Measurements from ENCODE around the gene TOM1. TPM values are rescaled to one million over a fixed set of nuclear protein-coding genes. Genes with fewer than 3 reads are reported as not detected.

Gene TOM1
- polyA plus RNA-seq, 1 of the 3 experiments (the other 2 are of a cell fraction), result 26.9 TPM

DNA sequence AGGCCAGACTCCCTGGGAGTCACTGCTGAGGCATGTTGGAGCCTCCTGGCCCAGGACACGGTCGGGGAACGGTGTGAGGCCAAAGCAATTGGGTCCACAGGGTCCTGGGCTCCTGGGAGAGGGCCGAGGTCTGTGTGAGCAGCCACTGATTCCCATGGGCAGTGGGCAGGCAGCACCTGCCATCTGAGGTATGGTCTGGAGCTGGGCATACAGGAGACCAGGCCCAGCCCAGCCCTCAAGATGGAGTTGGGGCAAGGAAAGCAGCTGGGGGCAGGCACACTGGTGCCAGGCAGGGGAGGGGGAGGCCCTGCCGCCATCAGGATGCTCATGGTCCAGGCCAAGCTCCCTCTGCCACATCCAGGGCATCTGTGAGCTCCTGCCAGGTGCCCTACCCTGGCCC, 49.0 kb downstream of the TOM1 start:
- Histone ChIP-seq H2AFZ (ENCODE audit: low read depth) (no peak overlapping the region), H4K20me1 (ENCODE audit: insufficient read depth) (no peaks in the 10 kb centered on the region), H3K4me2 (no peak overlapping the region), H3K4me1 (ENCODE audit: control insufficient read depth in 1 of 2, insufficient read depth in 2 of 2, low read depth in 1 of 2, low read length in 1 of 2) (peaks cover 5 to 24% of the 10 kb centered on the region in 2 experiments; a peak in 2 of 4 replicates), H3K4me3 (ENCODE audit: low read depth in 2 of 2, low read length in 1 of 2) (no peak overlapping the region), H3F3A (replicated peaks; ENCODE audit: insufficient read depth) (no peaks in the 10 kb centered on the region), H3K27ac (ENCODE audit: low read depth in 2 of 2, low read length in 1 of 2) (no peak overlapping the region; a peak in 1 of 4 replicates), H3K9ac (no peak overlapping the region), H3K9me3 (no peaks in the 10 kb centered on the region), H3K27me3 (ENCODE audit: insufficient read depth) (no peaks in the 10 kb centered on the region), H3K9me2 (no peaks in the 10 kb centered on the region), H3K79me2 (ENCODE audit: insufficient read depth) (no peaks in the 10 kb centered on the region), H3K36me3 (replicated peaks in 1 of 2; ENCODE audit: control insufficient read depth in 1 of 2, insufficient read depth in 2 of 2, low read length in 1 of 2) (no peaks in the 10 kb centered on the region)
- 100% methylated on average over 1 of the region's 5 CpGs for WGBS (ENCODE audit: low lambda C conversion rate)
- CTCF ChIA-PET, result interaction anchor here (1.0 to 5.3 kb wide), 4 partner anchors 13 to 930 kb away, joined by 3 to 42 read pairs (median 6); no protein-coding TSS in a partner anchor
- TF ChIP-seq NFIC (IDR thresholded peaks at IDR 0.05; ENCODE audit: borderline replicate concordance) (no peak), IRF3 (IDR thresholded peaks at IDR 0.05; ENCODE audit: low read depth, low read length) (no peak), POLR2AphosphoS5 (IDR thresholded peaks at IDR 0.05; ENCODE audit: low read depth, low read length) (no peak), TCF12 (IDR thresholded peaks at IDR 0.05) (no peak), RFX5 (IDR thresholded peaks at IDR 0.05; ENCODE audit: low read length) (no peak), YY1 (IDR thresholded peaks at IDR 0.05; ENCODE audit: low read depth) (no peak), SIN3A (IDR thresholded peaks at IDR 0.05; ENCODE audit: borderline replicate concordance, low read depth, low read length) (no peak), JUND (IDR thresholded peaks at IDR 0.05) (no peak), CHD2 (IDR thresholded peaks at IDR 0.05; ENCODE audit: low read length, partially characterized antibody) (no peak), USF1 (IDR thresholded peaks at IDR 0.05; ENCODE audit: borderline replicate concordance, low read depth) (no peak), EP300 (IDR thresholded peaks at IDR 0.05; ENCODE audit: borderline replicate concordance in 1 of 2, low read depth in 1 of 2, low read length in 1 of 2) (no peak), MXI1 (IDR thresholded peaks at IDR 0.05; ENCODE audit: low read depth, low read length) (no peak), TEAD4 (IDR thresholded peaks at IDR 0.05; ENCODE audit: borderline replicate concordance, insufficient read depth) (no peak), GABPA (IDR thresholded peaks at IDR 0.05; ENCODE audit: low read depth) (no peak), FOSL2 (IDR thresholded peaks at IDR 0.05; ENCODE audit: borderline replicate concordance, low read depth) (no peak), FOXJ3 (CRISPR knock-in tag; IDR thresholded peaks at IDR 0.05) (no peak)
- TF ChIP-seq, protein P1, sequence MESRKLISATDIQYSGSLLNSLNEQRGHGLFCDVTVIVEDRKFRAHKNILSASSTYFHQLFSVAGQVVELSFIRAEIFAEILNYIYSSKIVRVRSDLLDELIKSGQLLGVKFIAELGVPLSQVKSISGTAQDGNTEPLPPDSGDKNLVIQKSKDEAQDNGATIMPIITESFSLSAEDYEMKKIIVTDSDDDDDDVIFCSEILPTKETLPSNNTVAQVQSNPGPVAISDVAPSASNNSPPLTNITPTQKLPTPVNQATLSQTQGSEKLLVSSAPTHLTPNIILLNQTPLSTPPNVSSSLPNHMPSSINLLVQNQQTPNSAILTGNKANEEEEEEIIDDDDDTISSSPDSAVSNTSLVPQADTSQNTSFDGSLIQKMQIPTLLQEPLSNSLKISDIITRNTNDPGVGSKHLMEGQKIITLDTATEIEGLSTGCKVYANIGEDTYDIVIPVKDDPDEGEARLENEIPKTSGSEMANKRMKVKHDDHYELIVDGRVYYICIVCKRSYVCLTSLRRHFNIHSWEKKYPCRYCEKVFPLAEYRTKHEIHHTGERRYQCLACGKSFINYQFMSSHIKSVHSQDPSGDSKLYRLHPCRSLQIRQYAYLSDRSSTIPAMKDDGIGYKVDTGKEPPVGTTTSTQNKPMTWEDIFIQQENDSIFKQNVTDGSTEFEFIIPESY (IDR thresholded peaks at IDR 0.05; ENCODE audit: borderline replicate concordance, low read depth), result no peak
- TF ChIP-seq, protein P2, sequence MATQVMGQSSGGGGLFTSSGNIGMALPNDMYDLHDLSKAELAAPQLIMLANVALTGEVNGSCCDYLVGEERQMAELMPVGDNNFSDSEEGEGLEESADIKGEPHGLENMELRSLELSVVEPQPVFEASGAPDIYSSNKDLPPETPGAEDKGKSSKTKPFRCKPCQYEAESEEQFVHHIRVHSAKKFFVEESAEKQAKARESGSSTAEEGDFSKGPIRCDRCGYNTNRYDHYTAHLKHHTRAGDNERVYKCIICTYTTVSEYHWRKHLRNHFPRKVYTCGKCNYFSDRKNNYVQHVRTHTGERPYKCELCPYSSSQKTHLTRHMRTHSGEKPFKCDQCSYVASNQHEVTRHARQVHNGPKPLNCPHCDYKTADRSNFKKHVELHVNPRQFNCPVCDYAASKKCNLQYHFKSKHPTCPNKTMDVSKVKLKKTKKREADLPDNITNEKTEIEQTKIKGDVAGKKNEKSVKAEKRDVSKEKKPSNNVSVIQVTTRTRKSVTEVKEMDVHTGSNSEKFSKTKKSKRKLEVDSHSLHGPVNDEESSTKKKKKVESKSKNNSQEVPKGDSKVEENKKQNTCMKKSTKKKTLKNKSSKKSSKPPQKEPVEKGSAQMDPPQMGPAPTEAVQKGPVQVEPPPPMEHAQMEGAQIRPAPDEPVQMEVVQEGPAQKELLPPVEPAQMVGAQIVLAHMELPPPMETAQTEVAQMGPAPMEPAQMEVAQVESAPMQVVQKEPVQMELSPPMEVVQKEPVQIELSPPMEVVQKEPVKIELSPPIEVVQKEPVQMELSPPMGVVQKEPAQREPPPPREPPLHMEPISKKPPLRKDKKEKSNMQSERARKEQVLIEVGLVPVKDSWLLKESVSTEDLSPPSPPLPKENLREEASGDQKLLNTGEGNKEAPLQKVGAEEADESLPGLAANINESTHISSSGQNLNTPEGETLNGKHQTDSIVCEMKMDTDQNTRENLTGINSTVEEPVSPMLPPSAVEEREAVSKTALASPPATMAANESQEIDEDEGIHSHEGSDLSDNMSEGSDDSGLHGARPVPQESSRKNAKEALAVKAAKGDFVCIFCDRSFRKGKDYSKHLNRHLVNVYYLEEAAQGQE (IDR thresholded peaks at IDR 0.05; ENCODE audit: low read depth, low read length), result no peak
- no peak for DNase-seq
- POLR2A ChIA-PET, result no interaction called here

All from SK-N-SH (cell line).